Neural crest cell (in vitro differentiated cells): ENCODE measurements around the gene AGPAT1. TPM values are rescaled to one million over a fixed set of nuclear protein-coding genes. Genes with fewer than 3 reads are reported as not detected.
A peak's percentile ranks its signal among the peaks of the same experiment; 100 is the strongest.

Source experiments
- DNase-seq: peaks from one replicate; pipeline ENCODE4 v3.0.0; 2021; ENCODE audit warnings: low read depth, mixed read lengths, low spot score
- H3K27ac Mint-ChIP-seq: one replicate; pipeline ENCODE4 v1.8.0; 2021; ENCODE audit warnings: mild to moderate bottlenecking, mixed read lengths; ENCODE audit not compliant: unreplicated experiment
- H3K27me3 Mint-ChIP-seq: 2 replicates; pipeline ENCODE4 v1.8.0; 2021; ENCODE audit warnings: low read depth, mild to moderate bottlenecking, mixed read lengths
- H3K36me3 Mint-ChIP-seq: 2 replicates; pipeline ENCODE4 v1.8.0; 2021; ENCODE audit warnings: low read depth, mild to moderate bottlenecking, mixed read lengths
- H3K4me1 Mint-ChIP-seq: 2 replicates; pipeline ENCODE4 v1.8.0; 2021; ENCODE audit warnings: mixed read lengths
- H3K4me3 Mint-ChIP-seq: one replicate; pipeline ENCODE4 v1.8.0; 2021; ENCODE audit warnings: mild to moderate bottlenecking, mixed read lengths
- H3K9me3 Mint-ChIP-seq: 2 replicates; pipeline ENCODE4 v1.8.0; 2021; ENCODE audit warnings: mixed read lengths
- CTCF ChIP-seq: fragments of 200-600 bp; sonication (generic); conservative IDR thresholded peaks from 2 replicates; pipeline ENCODE4 v1.5.0; 2021; ENCODE audit warnings: antibody characterized with exemption, mild to moderate bottlenecking
- total RNA-seq: library from RNA; stranded (reverse); gene quantifications from 2 replicates; pipeline ENCODE4 v1.2.1, GENCODE V29; 2021

AGPAT1 gene
- total RNA-seq, 1 donor from 2014 or later: 88.9 TPM

- Mint-ChIP-seq H3K4me1 (peaks cover 15% of the 10 kb centered on the region), H3K4me3 (no peak overlapping the region), H3K36me3 (no peaks in the 10 kb centered on the region), H3K27me3 (peaks cover 3% of the 10 kb centered on the region), H3K27ac (no peak overlapping the region), H3K9me3 (peaks cover 9% of the 10 kb centered on the region)
- DNase-seq: no peak
- TF ChIP-seq CTCF: no peak
Observed at GRCh38 chr6:32203426-32204267, 27.8 kb upstream of the AGPAT1 start.

GRCh38 chr6:32202186-32202585 lies 26.3 kb upstream of the AGPAT1 start:
- H3K27ac Mint-ChIP-seq: no peak overlapping the region
- TF ChIP-seq CTCF: no peak
- no peaks in the 10 kb centered on the region for H3K36me3 Mint-ChIP-seq
- peaks cover 3% of the 10 kb centered on the region for H3K27me3 Mint-ChIP-seq
- peaks cover 20% of the 10 kb centered on the region for H3K4me1 Mint-ChIP-seq
- no peak for DNase-seq
- peaks cover 9% of the 10 kb centered on the region for H3K9me3 Mint-ChIP-seq
- no peak overlapping the region for H3K4me3 Mint-ChIP-seq

- peak overlapping the region; percentile 22 for H3K27ac Mint-ChIP-seq
- H3K4me1 Mint-ChIP-seq: peaks cover 27% of the 10 kb centered on the region
- no peak for TF ChIP-seq CTCF
- H3K36me3 Mint-ChIP-seq: no peaks in the 10 kb centered on the region
- no peak overlapping the region for H3K4me3 Mint-ChIP-seq
- peaks cover 3% of the 10 kb centered on the region for H3K27me3 Mint-ChIP-seq
- peaks cover 3% of the 10 kb centered on the region for H3K9me3 Mint-ChIP-seq
- no peak for DNase-seq
Observed at GRCh38 chr6:32200711-32201475, 25.0 kb upstream of the AGPAT1 start.

GRCh38 chr6:32198866-32199265 lies 23.0 kb upstream of the AGPAT1 start:
- Mint-ChIP-seq H3K27ac (peak overlapping the region; percentile 19), H3K4me1 (peaks cover 43% of the 10 kb centered on the region), H3K9me3 (no peaks in the 10 kb centered on the region), H3K27me3 (no peaks in the 10 kb centered on the region), H3K36me3 (no peaks in the 10 kb centered on the region), H3K4me3 (no peak overlapping the region)
- no peak for DNase-seq
- no peak for TF ChIP-seq CTCF

- no peaks in the 10 kb centered on the region for H3K9me3 Mint-ChIP-seq
- peaks cover 45% of the 10 kb centered on the region for H3K4me1 Mint-ChIP-seq
- no peak overlapping the region for H3K27ac Mint-ChIP-seq
- H3K36me3 Mint-ChIP-seq: no peaks in the 10 kb centered on the region
- DNase-seq: no peak
- H3K4me3 Mint-ChIP-seq: no peak overlapping the region
- no peaks in the 10 kb centered on the region for H3K27me3 Mint-ChIP-seq
- no peak for TF ChIP-seq CTCF
Observed at GRCh38 chr6:32198345-32198696, 22.4 kb upstream of the AGPAT1 start.
